Measurements from ENCODE around the gene ACAP2.
A peak's percentile ranks its signal among the peaks of the same experiment; 100 is the strongest.

Gene ACAP2

DNA sequence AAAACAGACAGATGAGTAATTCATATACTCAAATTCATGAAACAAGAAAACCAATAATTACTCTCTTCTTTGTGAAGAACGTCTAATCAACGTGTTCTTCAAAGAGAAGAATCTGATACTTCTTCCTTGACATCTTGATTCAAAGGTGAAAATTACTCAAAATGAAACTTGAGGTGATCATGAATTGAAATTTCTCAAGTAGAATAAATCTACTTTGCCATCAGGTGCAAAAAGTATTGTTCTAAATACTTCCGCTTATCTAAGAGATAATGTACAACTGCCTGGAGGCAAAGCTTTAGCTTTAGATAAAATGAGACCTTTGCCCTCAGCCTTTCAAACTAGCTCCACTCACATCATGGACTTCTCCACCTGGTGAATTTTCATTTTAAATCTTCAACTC lies 158.0 kb downstream of the ACAP2 start:
- DNase-seq, result no peak

DNA sequence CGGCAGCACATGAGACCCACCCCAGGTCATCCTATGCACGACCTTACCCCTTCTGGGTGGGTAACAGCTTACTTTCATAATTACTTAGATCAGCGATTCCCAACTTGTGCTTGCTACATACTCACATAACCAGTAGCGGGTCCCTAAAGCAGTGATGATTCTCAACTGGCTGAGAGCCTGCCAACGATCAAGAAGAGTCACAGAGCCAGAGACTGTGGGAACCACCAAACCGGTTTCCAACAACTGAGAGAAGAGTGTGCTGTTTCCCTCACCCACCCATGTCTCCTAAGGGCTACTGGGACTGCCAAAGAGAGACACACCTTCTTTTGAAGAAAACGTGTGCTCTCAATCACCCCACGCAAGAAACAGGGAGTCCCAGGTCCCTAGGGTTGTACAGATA lies 159.9 kb downstream of the ACAP2 start:
- DNase-seq, result no peak

DNA sequence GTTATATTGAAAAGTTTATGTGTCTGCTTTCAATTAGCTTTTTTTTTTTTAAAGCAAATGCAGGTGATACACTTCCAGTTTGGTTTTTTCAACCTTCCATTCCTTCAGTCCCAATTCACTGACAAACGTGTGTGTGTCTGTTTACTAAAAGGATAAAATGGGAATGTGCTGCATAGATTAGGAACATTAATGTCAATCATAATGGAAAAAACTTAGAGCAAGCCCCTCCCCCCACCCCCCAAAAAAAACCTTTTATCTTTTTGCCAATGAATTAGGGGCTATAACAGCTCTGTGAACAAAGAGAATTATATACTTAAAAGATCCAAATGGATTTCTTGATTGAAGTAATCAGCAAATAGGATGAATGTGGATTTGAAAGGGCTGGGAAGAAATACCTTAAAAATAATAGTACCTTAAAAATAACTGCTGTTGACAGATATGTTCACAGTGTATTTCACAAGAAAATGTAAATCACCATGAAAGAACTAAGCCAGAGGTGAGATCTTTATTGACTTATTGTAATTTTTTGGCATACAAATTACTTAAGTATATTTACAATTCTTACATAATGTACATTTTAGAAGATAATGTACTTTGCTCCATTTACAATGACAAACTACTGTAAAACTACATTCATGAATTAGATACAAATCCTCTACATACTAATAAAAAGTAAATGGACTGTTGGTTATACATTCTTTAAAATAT lies 168.4 kb downstream of the ACAP2 start:
- no peak for DNase-seq

DNA sequence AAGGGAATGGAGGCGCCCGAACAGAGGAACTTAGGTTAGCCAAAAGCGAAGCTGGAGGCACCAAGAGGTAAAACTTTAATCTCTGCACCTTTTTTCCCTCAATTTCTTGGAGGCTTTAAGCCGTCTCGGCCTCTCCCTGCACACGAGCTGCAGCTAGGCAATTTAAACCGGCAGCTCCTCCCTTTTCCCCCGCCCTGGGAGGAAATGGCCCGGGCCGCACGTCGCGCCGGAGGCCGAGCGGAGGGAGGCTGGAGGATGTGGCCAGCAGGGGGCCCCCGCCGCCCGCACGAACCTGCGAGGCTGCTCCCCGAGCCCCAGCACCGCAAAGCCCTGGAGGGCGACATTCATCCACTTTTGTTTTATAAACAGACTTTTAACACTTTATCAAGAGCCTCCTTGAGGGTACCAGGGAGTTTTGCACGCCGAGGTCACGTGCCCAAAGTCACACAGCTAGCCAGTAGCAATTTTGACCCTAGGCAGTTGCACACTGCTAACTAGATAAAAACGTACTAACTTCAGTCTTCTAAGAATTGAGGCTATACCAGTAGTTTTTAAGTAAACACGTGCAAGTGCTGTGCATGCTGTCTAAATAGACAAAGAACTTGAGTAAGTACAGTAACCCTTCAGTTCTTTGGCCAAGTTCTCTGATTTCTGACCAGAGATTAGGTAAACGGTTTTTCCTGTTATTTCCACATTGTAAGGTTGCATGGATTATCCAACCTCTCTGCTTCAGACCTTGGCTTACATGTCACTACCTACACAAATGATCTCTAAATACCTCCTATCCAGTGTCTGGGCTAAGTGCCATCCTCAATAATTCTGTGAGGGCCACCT lies 171.2 kb downstream of the ACAP2 start:
- peak; percentile 68 for DNase-seq

DNA sequence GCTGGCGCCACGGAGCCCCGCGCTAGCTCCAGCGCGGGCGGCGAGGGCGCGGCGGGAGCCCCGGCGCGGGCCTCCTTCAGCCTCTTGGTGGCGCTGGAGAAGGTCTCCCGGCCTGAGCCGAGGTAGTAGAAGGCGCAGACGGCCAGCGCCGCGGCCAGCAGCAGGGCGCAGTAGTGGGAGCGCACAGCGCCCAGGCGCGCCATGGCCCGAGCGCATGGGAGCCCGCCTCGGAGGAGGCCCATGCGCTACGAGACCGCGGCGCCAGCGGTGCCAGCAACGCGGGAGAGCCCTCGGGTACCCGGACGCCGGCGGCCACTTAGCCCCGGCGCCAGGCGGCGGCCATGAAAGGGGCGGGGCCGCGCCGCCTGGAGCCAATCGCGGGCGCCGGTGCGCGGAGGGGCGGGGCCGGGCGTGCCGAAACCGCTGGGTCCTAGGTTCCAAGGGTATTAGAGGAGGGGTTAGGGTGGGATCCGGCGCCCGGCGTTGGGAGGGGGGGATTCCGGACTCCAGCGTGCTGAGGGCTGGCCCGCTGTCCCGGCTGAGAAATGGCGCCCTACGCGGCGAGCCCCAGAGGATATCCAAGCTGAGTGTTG lies 171.9 kb downstream of the ACAP2 start, which contains the start of gene XXYLT1:
TSS of gene XXYLT1 (minus strand) at position 343 of the 593 bp plus-strand sequence. CDS start at position 242, 101 bp downstream.
- peak; percentile 53 for DNase-seq

DNA sequence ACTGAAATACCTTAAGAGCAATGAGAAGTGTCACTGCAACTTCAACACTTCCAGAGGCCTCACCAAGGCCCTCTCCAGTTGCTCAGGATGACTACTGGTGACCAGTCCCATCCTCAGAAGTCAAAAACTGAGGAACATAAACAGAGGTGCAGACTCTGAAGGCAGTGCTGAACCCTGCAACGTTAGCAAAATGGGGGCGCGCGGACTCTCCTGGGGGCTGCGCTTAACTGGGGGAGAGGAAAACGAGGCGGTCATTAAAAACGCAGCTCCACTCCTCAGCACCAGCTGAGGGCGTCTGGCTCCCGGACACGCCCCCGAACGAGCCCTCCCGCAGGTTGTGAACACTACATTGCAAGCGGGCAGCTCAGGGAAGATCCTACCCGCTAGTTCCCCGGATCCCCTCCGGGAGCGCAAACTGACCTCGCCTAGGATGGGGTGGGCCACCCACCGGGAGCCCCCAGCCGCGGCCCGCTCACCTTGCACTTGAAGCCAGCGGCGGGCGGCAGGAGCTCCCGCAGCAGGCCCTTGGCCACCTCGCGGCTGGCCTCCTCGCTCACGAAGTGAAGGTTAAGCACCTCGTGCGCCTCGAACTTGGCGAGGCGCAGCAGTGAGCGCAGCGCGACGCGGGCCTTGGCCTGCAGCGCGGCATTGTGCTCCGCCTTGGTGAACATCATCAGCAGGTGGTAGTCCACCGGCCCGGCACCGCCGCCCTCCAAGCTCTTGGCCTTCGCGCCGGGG lies 172.6 kb downstream of the ACAP2 start:
- no peak for DNase-seq

DNA sequence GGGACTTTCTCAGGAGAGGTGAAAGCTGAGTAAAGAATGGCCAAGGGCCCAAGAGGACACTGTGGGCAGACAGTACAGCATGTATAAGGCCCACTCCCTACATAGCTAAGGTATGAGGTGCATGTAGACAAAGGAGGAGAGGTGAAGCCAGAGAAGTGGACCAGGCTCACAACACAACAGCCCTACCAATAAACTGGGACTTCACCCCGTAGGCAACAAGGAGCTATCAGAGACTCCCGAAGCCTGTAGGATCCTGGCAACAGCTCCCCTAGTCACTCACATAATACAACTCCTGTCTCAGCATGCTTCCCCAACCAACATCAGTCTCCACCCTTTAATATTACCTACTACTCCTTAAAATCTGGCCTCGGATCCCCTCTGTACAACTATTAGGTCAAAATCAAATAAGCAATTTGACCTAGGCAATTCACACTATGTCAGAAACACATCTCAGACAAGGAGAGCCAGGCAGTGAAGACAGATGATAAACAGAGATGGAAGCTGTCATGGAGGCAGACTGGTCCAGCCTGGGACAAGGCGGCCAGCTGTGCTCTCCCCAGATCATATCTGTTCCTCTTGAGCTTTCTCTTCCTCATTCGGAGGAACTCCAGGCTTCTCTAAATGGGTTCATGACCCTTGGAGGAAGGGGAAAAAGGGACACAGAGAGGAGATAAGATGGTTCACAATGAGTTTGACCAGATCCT lies 173.3 kb downstream of the ACAP2 start:
- DNase-seq, result no peak

DNA sequence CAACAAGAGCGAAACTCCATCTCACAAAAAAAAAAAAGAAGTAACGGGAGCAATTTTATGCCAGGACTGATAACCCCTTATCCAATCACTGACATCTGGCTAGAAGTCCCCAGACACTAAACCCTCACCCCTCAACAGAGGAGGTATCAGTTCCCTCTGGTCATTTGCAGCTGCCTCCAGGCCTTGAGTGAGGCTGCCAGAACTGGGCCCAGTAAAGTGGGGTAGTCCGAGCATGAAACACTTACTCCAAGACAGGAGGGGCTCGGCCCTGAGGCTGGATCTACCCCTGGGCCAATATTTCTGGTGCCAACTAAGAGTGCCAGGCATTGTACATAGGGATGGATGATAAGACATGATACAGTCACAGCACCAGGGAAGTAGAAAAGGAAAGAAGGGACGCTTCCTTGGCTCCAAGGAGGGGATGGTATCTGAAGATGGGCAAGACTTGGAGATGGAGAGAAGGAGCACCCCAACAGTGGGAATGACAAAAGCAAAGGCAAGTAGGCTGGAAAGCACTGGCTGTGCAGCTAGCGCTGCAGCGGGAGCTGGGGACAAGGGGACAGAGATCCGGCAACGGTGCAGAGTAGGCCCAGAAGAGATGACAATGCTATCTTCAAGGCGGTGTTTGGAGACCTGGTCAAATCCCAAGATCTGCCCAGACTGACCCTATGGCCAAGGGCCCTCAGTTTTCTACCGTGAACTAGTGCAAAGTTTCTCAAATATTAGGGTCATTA lies 174.1 kb downstream of the ACAP2 start:
- no peak for DNase-seq

DNA sequence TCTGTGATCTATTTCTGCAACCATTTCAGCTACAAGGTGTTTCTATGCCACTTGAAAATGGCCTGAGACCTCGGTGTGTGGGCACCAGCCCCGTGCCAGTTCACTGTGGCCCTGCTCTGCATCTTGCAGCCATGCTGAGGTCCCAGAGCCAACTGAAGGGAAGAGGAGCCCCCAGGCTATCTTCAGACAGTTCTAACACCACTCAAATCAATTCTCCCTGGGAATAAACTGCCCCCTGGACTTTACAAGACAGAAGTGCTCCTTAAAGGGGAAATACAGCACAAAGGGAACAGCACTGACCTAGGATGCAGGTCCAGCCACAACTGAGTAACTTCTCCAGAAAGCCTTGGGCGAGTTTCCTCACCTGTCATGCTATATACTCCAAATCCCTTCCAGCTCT lies 175.7 kb downstream of the ACAP2 start:
- DNase-seq, result no peak

DNA sequence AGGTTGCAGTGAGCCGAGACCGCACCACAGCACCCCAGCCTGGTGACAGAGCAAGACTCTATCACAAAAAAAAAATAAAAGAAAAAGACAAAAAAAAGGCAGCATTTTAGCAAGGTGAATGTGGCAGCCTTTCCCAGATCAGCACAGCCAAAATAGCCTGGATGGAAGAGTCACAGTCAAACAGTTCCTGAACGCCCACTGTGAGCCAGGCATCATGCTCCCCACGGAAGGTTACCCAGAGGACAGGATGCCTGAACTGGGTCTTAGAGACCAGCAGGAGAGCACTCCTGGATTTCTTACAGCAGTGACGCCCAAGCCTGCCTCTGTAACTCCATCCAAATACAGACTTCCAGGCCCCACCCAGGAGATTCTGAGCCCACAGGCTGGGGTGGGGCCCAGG lies 176.4 kb downstream of the ACAP2 start:
- no peak for DNase-seq

DNA sequence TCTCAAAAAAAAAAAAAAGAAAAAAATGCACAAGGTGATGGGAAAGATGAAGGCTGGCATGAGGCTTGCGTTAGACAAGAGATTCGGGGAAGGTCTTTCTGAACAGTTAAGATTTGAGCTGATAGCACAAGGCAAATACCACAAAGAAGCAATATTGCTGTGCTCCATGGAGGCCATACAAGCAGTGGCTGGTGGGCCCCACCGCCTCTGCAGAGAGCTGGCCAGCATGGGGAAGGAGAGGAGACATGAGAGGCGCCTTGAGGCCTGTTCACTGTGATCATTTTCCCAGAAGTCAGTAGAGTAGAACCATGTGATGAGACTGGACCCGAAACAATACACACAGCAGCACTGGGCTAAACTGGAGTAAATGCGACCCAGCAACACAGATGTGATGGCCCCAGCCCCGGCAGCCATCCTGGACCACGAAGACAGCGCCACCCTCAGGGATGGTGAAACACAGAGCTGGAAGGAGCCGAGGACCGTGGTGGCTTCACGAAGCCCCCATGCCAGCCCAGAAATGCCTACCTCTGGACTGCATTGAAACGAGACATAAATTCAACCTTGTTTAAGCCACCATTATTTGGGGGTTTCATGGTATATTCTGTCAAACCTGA lies 177.3 kb downstream of the ACAP2 start:
- DNase-seq, result no peak

DNA sequence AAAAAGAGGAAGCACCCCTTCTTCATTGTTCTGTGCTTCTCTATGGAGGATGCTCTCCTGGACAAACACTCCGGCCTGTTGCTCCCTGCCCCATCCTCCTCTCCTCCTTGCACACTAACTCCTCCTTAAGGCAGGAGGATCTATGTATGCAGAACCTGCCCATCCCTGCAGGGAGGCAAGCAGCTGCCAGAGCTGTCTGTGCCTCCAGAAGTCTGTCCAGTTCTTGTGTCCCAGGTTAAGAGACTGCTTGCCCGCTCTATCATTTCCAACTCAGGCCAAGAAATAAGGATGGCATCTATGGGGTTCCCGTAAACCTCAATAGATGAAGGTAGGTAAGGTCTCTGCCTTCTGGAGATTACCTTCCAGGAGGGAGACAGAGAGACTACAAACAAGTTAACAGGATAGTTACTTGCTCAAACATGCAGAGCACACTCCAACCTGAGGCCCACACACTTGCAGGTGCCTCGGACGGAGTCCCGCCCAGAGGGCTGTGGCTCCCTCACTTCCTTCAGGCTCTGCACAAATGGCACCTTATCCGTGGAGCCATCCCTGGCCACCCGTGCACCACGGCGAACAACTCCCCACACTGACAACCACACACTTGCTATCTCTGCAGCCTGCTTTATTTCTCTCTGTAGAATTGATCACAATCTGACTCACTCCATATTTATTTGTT lies 178.8 kb downstream of the ACAP2 start:
- DNase-seq, result no peak

DNA sequence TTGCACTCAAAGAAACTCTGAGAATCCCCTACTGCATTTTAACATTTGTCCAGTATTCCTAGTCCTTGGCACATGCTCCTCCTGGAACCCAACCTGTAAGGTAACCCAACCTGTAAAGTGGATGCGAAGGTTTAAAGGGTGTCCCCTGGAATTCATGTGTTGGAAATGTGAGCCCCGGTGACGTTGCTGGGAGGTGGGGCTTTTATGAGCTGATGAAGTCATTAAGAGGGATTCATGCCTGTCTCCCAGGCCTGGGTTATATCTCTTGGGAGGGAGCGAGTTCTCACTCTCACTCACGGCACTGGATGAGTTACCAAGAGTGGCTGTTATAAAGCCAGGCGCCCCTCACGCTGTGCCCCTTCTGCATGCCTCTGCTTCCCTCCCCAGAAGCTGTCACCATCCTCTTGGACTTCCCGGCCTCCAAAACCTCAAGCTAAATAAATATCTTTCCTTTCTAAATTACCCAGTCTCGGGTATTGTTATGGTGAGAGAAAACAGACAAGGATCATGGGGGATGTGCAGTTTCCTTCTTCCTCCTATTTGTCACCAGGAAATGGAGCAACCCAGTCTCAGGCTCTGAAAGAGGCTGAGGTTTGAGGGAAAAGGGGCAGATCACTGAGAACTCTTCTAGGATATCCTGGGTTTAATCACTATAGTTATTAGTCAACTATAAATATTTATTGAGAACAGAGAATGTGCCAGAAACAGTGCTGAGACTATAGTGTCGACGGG lies 179.5 kb downstream of the ACAP2 start:
- no peak for DNase-seq

DNA sequence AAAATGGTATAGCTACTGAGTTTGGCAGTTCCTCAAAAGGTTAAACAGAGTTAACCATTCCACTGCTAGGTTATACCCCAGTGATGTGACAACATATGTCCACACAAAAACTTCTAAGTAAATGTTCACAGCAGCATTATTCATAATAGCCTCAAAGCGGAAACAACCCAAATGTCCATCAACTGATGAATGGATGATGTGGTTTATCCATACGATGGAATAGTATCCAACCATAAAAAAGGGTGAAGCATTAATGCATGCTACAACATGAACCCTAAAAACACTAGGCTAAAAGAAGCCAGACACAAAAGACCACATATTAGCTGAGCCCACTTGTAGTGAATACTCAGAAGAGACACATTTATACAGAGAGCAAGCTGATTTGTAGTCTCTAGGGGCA lies 180.9 kb downstream of the ACAP2 start:
- no peak for DNase-seq

DNA sequence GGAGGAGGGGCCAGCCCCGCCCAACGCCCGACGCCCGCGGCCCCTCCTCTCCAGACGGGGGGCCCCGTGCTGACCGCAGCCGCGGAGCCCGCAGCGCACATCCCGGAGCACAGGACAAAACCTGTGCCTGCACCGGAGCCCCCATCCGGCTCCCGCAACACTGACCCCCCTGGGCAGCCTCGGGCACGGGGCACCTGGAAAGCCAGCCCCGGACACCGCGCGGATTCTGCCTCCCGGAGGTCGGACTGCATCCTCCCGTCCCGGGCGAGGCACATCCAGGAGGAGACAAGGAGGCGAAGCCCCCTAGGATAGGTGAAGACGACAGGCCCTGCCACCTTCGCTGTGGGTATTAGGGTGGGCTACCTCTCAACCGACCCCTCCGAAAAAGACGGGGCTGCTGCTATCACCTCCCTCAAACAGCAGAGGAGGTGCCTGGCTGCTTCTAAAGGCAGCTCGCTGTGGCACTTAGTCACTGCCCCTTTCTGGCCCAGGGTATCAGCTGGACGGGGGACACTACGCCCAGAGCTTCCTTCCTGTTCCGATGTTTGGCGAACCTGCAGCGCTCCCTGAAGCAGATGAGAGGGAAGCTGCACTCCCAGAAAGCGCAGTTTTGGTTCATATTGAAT lies 182.4 kb downstream of the ACAP2 start:
- no peak for DNase-seq

DNA sequence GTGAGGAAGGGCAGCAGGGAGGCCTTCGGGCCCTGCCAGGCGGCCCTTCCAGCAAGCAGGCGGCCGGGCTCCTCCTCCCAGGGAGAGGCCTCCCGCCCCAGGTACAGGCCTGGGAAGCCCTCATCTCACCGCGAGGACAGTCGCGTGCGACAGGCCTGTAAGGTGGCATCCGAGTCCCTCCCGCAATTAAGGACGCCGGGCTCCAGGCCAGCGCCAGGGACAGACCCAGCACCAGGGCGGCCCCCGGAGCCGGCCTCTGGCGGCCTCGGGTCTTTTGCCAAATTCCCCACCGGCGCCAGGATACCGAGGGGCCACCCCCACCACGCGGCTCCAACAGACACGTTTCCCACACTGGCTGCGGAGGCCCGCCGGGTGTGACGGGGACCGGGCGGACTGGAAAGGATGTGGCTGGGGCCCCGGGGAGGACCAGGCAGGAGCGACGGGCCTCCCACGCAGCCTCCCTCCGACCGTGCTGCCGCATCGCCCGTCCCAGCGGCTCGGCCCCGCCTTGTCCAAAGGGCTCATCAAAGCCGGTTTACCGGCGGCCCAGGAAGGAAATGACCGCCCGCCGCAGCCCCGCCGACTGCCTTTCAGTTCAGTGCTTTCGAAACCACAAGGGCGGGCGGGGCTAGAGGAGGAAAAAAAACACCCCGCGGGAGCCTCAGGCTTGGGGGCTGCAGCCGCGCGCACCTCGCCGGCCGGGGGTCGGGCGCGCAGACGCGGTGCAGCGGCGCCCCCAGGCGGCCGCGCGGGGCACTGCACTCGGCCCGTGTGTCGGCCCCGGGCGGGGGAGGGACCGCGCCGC lies 183.1 kb downstream of the ACAP2 start:
- peak; percentile 55 for DNase-seq

DNA sequence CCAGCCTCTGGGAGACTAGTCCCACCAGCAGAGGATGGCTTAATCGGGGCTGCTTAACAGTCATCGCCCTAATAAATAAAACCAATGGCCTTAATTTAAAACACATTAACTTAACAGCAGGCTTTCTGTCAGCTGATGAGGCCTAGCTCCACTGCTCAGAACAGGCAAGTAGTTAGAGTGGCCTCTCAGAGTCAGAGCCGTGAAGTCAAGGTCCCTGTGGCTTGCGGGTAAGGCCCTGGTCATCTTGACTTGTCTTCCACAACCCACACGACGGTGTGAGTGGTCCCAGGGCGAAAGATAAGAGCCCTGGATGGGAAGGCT lies 183.7 kb downstream of the ACAP2 start:
- DNase-seq, result no peak

DNA sequence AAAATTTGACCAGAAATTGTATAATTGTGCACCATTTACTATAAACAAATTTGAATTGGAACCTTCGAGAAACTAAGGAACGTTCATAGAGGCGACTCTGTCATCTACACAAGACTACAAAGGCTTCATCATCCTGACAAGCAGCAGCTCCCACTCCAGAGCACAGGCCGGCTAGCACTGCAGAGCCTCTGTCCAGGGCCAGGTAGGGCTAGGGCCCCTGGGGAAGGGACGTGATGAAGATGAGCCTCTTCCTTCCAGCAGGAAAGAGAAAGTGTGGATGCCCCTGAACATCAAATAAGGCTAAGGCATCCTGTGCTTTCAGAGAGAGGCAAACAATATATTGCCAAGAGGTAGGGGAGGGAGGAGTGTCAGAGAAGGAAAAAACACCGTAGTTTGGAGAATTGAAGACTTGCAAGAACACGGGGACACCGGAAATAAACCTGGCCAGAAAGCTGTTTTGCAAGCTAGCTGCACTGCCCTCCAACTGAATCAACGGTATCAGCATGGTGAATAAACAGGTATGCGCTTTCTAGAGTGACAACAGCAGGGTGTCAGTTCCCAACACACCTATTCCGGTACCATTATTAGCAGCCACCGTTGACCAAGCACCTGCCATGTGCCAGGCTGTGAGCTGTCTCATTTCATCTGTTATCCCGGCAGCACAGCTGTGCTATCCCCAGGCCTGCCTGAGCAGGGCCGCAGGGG lies 184.2 kb downstream of the ACAP2 start:
- DNase-seq, result no peak
